ENCODE measurements around the gene NXPH4.

NXPH4 gene

DNA sequence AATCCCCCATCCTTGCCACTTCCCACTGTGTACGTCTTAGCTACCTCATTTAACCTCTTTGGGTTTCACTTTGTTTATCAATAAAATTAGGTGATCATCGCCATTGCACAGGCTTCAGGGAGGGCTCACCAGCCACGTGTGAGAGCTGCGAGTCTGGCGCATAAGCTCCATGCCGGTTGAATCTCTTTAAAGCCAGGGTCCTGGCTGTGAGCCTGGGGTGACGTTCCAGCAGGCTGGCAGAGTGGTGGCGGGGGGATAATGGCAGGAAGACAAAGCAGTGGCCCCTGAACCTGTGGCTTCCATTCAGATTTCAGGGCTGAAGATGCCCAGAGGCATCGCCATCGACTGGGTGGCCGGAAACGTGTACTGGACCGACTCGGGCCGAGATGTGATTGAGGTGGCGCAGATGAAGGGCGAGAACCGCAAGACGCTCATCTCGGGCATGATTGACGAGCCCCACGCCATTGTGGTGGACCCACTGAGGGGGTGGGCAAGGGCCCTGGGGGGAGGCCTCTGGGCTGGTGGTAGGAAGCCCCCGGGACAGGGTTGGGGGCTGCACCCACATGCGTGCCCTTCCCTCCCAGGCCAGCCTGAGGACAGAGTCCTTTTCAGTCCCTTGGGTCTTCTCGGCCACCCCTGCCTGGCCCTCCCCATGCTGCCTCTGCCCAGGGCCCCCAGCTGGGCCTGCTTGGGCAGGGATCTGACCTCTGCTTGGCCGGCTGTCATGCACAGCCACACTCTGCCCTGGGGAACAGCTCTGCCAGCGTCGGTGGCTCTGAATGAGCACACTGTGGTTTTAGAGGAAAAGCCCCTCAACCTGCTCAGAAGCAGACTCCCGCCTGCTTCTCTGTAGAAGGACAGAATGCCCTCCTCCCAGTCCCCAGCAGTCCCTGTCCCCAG lies 8.6 kb upstream of the NXPH4 start:
- DNase-seq (ENCODE audit: low read depth): no peak
- no peak for TF ChIP-seq CTCF (conservative IDR thresholded peaks at IDR 0.05; ENCODE audit: low read depth, low read length)
- H3K4me3 ChIP-seq (ENCODE audit: low read length): no peak overlapping the region

DNA sequence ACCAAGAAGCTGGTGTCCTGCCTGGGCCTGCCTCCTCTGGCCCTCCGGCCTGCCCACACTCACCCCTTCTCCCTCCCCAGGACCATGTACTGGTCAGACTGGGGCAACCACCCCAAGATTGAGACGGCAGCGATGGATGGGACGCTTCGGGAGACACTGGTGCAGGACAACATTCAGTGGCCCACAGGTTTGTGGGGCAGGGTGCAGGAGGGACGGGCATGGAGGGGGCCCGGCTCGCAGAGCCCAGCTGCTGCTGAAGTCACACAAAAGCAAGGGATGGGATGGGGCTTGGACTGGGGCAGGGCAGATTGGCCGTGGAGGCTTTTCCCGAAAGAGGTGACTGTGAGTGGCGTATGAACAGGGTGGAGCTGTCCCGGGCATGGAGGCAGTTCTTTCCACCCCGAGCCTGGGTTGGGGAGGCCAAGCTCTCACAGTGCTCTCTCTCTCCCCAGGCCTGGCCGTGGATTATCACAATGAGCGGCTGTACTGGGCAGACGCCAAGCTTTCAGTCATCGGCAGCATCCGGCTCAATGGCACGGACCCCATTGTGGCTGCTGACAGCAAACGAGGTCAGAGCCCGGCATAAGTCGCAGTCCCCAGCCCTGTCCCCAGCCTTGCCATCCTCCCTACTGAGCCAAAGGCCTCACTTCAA lies 7.8 kb upstream of the NXPH4 start:
- TF ChIP-seq CTCF (conservative IDR thresholded peaks at IDR 0.05; ENCODE audit: low read depth, low read length): no peak
- DNase-seq (ENCODE audit: low read depth): no peak
- no peak overlapping the region for H3K4me3 ChIP-seq (ENCODE audit: low read length)

- DNase-seq (ENCODE audit: low read depth): no peak
- no peak for TF ChIP-seq CTCF (conservative IDR thresholded peaks at IDR 0.05; ENCODE audit: low read depth, low read length)
- no peak overlapping the region for H3K4me3 ChIP-seq (ENCODE audit: low read length)
Observed at GRCh38 chr12:57209916-57210315, 6.7 kb upstream of the NXPH4 start.

DNA sequence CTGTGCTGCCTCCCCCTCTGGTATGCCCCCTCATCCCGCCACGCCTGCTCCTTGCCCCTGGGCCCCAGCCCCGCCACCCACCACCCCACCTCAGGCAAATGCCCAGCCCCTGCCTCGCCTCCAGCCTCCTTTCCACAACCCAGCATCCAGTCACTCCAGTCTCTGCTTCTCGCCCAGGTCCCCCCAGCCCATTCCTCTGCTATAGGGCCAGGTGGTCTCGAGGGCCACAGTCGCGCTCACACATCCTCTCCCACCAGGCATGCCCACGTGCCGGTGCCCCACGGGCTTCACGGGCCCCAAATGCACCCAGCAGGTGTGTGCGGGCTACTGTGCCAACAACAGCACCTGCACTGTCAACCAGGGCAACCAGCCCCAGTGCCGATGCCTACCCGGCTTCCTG lies 6.1 kb upstream of the NXPH4 start:
- TF ChIP-seq CTCF (conservative IDR thresholded peaks at IDR 0.05; ENCODE audit: low read depth, low read length): no peak
- no peak overlapping the region for H3K4me3 ChIP-seq (ENCODE audit: low read length)
- DNase-seq (ENCODE audit: low read depth): no peak

GRCh38 chr12:57210926-57211692 lies 5.5 kb upstream of the NXPH4 start:
- no peak for TF ChIP-seq CTCF (conservative IDR thresholded peaks at IDR 0.05; ENCODE audit: low read depth, low read length)
- H3K4me3 ChIP-seq (ENCODE audit: low read length): no peak overlapping the region
- no peak for DNase-seq (ENCODE audit: low read depth)

DNA sequence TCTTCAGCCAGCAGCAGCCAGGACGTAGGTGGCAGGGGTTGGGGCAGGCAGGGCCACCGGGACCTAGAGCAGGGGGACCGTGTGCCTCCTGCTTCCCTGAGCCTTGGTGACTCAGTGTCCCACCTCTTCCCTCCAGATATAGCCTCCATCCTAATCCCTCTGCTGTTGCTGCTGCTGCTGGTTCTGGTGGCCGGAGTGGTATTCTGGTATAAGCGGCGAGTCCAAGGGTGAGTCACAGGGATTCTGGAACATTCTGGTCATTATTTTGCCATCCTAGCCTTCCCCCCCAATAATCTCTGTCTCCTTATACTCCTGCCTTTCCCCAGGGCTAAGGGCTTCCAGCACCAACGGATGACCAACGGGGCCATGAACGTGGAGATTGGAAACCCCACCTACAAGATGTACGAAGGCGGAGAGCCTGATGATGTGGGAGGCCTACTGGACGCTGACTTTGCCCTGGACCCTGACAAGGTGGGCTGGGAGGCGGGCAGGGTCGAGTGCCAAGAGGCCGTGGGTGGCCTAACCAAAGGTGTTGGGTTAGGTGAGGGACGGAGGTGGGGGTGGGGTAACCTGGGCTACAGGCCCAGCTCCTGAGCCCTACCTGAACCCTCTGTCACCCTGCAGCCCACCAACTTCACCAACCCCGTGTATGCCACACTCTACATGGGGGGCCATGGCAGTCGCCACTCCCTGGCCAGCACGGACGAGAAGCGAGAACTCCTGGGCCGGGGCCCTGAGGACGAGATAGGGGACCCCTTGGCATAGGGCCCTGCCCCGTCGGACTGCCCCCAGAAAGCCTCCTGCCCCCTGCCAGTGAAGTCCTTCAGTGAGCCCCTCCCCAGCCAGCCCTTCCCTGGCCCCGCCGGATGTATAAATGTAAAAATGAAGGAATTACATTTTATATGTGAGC lies 4.5 kb upstream of the NXPH4 start:
- no peak for TF ChIP-seq CTCF (conservative IDR thresholded peaks at IDR 0.05; ENCODE audit: low read depth, low read length)
- no peak for DNase-seq (ENCODE audit: low read depth)
- H3K4me3 ChIP-seq (ENCODE audit: low read length): no peak overlapping the region
